HG02763 (cell line): ENCODE data around the gene TEK.

Experiments used
- ATAC-seq: cut with Tn5 transposase; IDR thresholded peaks from one replicate; pipeline ENCODE4 v1.9.1; 2021; ENCODE audit warnings: mild to moderate bottlenecking, moderate library complexity; ENCODE audit not compliant: unreplicated experiment

TEK gene

DNA sequence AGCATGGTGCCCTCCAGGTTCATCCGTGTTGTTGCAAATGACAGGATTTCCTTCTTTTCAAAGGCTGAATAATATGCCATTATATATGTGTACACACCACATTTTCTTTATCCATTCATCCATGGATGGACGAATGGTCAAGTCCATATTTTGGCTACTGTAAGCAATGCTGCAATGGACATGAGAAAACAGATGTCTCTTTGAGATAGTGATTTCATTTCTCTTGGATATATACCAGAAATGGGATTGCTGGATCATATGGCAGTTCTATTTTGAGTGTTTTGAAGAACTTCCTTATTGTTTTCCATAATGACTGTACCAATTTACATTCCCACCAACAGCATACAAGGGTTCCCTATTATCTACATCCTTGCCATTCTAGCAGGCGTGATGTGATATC, 67.9 kb downstream of the TEK start:
- no peak for ATAC-seq

GRCh38 chr9:27179245-27179865, 70.3 kb downstream of the TEK start:
- no peak for ATAC-seq

GRCh38 chr9:27181381-27181780, 72.4 kb downstream of the TEK start:
- ATAC-seq = no peak

- no peak for ATAC-seq
These were observed 73.4 kb downstream of the TEK start for GRCh38 chr9:27182421-27182820.

- no peak for ATAC-seq
These were observed 74.1 kb downstream of the TEK start for GRCh38 chr9:27183131-27183530.

GRCh38 chr9:27183701-27184100, 74.7 kb downstream of the TEK start:
- no peak for ATAC-seq

- ATAC-seq = no peak
These were observed 75.7 kb downstream of the TEK start for GRCh38 chr9:27184556-27185351.

- no peak for ATAC-seq
These were observed 79.4 kb downstream of the TEK start for GRCh38 chr9:27188426-27188825.

DNA sequence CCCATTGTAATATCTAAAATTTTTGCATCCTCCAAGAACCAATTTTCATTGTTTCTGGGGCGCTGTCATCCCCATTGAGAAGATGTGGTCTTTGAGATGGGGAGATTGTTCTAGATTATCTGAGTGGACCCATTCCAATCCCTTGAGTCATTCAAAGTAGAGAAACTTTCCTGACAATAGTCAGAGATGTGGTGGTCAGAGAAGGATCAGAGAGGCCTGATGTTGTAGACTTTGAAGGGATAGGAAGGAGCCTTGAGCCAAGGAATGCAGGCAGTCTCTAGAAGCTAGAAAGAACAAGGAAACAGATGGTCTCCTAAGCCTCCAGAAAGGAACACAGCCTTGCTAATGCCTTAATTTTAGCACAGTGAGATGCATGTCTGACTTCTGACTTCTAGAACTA, 80.4 kb downstream of the TEK start:
- no peak for ATAC-seq

GRCh38 chr9:27192291-27192960, 83.4 kb downstream of the TEK start:
- no peak for ATAC-seq

GRCh38 chr9:27193886-27194285, 84.9 kb downstream of the TEK start:
- no peak for ATAC-seq

- no peak for ATAC-seq
These were observed 85.5 kb downstream of the TEK start for GRCh38 chr9:27194401-27195091.

- ATAC-seq = no peak
These were observed 86.2 kb downstream of the TEK start for GRCh38 chr9:27195191-27195590.

GRCh38 chr9:27196383-27196782, 87.4 kb downstream of the TEK start:
- no peak for ATAC-seq

DNA sequence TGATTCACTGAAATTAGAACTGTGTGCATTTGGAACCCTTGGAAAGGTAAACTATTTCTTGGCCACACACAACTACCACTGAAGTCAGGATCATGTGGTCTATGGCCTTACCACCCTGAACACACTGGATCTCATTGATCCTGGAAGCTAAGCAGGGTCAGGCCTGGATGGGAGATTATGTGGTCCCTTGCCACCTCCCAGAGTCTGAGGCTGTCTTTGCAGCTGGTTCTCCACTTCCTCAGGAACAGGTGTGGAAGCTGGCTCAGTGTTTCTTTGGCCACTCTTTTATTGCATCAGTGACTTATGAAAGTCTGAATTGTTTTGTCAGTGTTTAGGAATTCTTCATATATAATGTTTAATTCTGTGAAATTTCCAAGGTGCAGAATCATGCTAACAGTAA, 89.2 kb downstream of the TEK start:
- ATAC-seq = no peak

GRCh38 chr9:27202056-27202455, 93.0 kb downstream of the TEK start:
- ATAC-seq = no peak

- no peak for ATAC-seq
These were observed 94.8 kb downstream of the TEK start for GRCh38 chr9:27203783-27204182.

GRCh38 chr9:27204578-27204977, 95.6 kb downstream of the TEK start:
- no peak for ATAC-seq

DNA sequence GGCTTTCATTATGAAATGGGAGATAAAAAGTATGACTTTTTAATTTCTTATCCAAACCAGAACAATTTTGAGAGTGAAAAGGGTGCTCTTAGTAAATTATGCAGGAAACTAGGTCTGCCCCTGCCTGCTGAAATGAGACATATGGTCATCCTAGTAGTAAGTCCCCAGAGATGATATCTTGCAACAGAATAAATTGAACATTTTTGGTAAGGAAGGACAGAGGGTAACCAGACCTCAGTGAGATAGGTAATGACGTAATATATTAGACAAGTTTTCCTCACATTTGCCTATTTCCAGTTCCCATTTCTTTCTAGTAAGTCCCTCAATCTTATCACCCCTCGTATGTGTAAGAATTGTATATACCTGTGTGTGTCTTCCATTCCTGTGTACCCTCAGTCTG, 96.2 kb downstream of the TEK start:
- no peak for ATAC-seq

DNA sequence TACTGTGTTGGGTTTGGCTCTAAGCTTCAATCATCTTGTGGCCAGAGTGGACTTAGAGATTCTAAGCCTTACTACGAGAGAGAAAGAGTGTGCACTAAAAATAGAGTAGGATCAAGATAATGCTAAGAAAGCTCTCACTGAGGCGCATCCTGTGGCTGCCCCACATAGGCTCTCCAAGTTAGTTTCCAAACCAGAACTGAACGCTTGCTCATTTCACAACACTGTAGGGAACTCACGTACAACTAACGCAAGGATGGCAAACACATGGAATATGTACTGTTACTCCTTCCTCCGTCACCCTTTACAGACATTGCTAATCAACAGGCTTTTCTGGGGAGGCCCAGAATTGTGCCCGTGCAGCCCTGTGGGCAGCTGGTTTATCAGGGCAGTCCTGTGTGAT, 97.0 kb downstream of the TEK start:
- ATAC-seq = no peak

- ATAC-seq = no peak
These were observed 100.0 kb downstream of the TEK start for GRCh38 chr9:27209034-27209433.

GRCh38 chr9:27210588-27210987, 101.6 kb downstream of the TEK start:
- ATAC-seq = no peak
